Stimulated activated CD4-positive, alpha-beta T cell treated with anti-CD3 and anti-CD28 coated beads, Interleukin-2, amount 100 ng/mL, for 48 hours (primary cell): Measurements from ENCODE around the gene EPC2.
"Not testable (repeated sequence)": the region's sequence is repeated elsewhere in the genome, so short reads cannot be mapped to it uniquely, and the experiment has no call there.

Experiments
- DNase-seq, 2 donors: peaks; one replicate each; pipeline ENCODE4 v3.0.0-alpha.2; 2020

The EPC2 gene

DNA sequence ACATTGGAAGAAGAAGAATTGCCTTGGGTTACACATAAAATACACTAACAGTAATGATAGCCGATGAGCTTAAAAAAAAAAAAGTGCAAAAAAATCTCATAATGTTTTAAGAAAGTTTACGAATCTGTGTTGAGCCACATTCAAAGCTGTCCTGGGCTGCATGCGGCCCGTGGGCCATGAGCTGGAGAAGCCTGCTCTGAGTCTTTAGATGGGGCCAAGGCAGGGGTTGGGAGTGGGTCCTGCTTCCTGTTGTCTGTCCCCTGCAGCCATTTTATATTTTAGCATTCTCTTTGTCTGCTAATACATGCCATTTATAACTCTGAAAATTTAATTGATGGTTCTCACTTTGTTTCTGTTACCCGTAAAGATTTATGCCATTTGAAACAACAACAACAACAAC lies 93.2 kb downstream of the EPC2 start:
- no peak for DNase-seq

DNA sequence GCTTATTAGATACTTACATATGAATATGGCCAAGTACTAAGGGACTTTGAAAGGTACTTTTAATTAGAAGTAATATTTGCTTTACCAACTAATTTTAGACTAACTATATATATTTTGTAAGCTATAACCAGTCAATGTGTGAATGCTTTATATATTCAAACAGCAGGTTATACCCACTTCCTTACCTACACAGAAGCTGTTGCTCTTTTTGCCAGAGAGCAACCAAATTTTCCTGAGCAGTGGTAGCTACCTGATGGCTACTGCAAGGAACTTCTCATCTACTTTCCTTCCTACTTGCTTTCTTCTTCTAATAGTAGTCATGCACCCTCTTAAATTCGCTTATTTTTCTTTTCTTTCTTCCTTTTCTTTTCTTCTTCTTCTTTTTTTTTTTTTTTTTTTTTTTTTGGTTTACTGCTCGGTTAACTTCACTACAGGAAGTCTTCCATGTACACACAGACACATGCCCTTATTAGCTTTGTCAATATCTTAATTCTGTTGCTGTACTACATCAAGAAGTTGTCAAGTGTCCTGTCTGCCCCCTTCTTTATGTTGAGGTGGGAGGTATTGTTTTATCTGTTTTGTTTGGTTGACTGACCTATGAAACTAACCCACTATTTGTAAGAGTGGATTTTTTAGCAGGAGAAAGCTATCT lies 95.0 kb downstream of the EPC2 start:
- DNase-seq: no peak

DNA sequence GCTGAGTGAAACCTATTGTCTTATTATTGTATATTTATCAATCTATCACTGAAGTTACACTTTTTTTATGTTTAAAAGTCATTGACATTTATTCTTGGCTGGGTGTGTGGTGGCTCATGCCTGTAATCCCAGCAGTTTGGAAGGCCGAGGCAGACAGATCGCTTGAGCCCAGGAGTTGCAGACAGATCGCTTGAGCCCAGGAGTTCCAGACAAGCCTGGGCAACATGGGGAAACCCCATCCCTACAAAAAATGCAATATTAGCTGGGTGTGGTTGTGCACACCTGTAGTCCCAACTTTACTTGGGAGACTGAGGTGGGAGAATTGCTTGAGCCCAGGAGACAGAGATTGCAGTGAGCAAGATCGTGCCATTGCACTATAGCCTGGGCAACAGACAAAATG lies 97.8 kb downstream of the EPC2 start:
- DNase-seq: no peak

DNA sequence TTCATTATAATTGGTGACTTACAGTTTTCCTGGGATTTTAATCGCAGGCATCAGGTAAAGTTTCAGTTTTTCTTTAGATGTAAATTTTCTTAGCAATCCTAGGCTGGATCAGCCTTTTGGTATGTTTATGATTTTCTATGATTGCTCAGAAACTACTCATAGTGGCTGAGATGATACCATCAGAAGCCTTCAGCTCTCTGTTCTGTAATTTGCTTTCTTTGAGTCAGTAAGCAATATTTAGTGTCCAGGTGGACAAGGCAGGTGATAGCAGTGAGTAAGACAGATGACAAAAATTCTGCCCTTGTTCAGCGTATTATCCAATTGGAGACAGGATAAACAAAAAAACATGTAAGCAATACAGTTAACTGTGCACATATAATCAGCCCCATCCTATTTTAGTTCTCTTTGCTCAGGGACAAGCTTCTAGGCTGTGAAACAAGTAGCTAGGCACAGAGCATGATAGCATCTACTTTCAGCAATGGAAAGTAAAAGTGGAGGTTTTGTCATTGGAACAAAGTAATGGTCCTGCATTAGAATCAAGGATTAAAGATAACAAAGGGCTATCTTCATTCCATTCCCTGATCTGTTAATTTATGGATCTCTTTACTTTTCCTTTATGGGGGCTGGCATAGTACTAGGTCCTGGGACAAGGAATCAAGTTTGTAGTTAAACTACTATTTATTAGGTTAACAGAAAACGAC lies 100.8 kb downstream of the EPC2 start:
- no peak for DNase-seq

DNA sequence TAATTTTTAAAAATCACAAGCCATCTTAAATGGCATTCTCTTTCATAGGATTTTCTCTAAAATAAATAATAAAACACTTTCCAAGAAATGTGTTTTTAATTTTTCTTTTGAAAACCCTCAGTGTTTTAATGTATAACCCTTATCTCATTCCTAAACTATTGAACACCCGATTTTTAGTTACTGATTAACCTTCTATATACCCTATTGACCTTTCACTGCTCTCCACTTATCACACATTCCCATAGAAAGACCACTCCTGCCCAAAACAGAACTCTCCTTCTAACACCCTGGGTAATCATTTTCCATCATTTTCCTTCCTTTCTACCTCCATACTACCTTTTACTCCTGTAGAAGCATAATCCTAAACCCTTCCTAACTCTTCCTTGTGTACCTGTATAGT lies 102.4 kb downstream of the EPC2 start:
- DNase-seq: no peak

DNA sequence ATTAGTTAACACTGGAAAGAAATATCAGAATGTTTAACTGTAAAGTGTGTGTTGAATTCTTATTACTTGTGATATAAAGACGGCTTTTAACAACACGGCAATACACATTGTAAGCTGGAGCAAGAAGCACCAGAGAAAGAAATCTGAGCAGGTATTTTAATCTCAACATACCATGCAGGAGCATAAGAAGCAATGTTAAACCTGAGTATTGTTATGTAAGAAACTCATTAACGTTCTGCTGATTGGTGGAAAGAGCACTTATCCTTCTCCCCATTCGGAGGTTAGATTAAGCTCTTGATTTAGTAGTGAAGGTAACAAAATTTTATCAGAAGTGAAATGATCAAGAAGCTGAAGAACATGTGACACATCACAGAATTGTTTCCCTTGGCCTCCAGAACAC lies 107.4 kb downstream of the EPC2 start:
- DNase-seq: no peak

DNA sequence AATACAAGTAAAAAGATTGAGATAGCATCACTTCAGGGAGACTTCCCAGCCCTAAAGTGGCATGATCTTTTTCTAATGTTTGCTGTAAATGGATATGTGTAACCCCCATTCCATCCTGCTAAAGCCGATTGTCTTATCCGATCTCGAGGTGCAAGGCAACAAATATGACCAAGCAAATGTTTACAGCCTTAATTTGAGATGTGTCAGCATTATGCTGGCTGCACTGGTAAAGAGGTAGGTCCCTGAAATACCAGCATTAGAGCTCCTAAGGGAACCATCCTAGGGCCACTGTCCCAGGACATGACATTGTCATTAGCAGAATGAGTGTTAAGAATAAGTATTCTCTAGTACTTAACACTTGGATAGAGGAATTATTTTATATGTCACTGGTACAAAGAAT lies 108.4 kb downstream of the EPC2 start:
- DNase-seq: no peak

DNA sequence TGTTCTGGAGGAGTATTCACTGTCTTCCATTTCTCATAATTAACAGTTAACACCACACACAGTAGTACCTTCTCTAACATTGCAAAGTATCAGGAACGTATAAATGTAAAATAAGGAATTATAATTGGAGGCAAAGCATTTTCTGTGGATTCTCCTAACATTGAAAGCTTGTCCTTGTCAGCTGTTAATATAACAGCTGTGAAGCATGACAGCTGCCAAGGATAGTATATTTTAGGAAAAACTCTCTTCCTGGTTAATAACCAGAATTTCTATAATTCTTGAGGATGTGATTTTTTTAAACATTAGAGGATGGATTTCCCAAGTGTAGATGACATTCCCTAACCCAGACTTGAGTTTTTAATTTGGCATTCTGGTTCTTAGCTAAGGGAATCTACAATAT lies 110.3 kb downstream of the EPC2 start:
- no peak for DNase-seq

DNA sequence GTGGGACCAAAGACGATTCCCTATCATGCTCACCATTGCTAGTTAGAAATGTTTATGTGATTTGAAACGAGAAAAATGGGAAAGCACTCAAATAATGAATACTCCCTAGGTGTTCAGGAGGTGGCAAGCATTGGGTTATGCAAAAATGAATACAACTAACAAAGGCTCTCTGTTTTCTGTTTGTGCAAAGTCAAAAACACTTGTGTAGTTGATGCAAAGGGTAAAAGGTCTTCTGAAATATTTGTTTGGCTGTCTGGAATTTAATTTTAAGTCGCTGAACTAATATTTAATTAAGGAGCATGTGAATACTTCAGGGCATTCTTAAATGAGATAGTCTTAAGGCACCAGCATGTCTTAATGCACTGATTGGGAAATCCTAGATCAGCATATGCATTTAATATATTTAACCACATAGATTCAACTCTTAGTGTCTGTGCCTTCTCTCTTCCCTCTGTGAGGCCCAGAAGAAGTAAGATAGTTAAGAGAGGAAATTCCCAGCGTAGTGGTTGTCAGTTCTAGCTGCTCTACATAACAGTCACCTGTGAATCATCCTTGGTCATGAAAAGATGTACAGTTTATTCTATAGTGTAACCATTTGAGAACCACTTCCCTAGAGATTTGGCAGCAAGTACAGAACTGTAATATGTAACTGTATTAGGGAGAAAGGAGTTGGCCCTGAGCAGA lies 111.9 kb downstream of the EPC2 start:
- no peak for DNase-seq

DNA sequence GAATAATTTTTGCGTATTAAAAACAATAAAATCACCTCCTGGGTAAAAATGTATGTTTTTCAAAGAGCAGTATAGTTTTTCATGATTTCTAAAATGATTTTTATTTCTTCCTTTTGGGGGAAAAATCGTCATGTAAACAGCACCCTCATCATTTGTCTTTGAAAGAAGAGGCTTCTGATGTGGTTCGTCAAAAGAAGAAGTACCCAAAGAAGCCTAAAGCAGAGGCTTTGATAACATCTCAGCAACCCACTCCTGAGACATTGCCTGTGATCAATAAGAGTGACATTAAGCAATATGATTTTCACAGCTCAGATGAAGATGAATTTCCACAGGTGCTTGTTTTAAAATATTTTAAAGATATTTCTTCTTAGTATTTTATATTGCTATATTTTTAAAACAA lies 120.3 kb downstream of the EPC2 start:
- DNase-seq: no peak

DNA sequence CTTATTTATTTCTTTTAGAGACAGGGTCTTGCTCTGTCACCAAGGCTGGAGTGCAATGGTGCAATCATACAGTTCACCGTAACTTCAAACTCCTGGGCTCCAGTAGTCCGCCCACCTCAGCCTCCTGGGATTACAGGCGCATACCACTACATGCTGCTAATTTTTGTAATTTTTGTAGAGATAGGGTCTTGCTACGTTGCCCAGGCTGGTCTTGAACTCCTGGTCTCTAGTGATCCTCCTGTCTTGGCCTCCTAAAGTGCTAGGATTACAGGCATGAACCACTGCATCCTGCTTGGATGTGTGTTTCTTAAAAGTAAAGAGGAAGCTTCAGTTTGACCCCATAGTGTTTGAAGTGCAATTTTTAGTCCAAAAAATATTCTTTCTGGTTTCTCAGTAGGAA lies 125.5 kb downstream of the EPC2 start:
- DNase-seq: no peak

DNA sequence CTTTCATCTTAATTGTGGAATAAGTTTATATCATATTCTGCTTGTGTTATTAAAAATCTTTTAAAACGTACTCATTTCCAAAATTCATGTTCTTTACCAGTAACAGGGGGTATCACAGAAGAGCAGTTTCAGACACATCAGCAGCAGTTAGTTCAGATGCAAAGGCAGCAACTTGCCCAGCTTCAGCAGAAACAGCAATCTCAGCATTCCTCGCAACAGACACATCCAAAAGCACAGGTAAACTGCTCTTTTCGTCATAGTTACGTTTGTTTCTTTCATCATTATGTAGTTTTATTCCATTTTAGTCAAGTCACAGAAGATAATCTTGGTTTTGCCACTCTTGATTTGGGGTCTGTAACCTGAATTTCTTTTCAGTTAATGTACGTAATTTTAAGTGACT lies 137.0 kb downstream of the EPC2 start:
- DNase-seq: no peak

DNA sequence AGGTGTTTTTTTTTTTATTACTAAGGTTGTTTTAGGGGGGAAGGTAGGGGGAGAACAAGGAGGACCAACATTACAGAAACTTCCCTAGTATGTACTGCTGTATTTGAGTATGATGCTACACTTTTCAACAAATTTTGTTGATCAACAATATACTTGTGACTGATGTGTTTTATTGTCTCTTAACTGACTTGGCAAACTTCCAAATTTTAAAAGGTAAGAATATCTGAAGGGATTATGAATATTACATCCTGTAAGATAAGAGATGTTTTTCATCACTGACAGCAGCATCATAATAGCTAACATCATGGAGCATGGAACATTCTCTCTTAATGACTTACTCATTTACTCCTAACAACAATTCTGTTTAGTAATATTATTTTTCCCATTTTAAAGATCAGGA lies 144.5 kb downstream of the EPC2 start:
- no peak for DNase-seq

DNA sequence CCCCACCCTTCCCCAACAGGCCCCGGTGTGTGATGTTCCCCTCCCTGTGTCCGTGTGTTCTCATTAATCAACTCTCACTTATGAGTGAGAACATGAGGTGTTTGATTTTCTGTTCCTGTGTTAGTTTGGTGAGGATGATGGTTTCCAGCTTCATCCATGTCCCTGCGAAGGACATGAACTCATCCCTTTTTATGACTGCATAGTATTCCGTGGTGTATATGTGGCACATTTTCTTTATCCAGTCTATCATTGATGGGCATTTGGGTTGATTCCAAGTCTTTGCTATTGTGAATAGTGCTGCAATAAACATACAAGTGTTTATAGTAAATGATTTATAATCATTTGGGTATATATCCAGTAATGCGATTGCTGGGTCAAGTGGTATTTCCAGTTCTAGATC lies 145.6 kb downstream of the EPC2 start:
- DNase-seq: not testable (repeated sequence)

DNA sequence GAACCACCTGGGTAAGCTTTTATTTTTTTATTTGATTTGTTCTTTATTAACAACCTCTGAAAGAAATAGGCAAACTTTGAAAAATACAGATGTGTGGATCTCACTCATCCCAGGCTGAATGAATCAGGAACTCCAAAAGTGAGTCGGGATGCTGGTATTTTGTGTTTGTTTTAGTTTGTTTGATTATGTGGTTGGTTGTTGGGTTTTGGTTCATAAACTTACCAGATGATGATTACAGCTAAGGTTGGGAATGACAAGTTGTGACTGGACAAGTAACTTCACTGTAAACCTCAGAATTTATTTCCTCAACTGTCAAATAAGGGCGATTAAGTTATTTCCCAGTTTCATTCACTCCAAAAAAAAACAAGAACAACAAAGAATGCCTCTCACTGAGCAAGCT lies 150.0 kb downstream of the EPC2 start:
- DNase-seq: no peak

DNA sequence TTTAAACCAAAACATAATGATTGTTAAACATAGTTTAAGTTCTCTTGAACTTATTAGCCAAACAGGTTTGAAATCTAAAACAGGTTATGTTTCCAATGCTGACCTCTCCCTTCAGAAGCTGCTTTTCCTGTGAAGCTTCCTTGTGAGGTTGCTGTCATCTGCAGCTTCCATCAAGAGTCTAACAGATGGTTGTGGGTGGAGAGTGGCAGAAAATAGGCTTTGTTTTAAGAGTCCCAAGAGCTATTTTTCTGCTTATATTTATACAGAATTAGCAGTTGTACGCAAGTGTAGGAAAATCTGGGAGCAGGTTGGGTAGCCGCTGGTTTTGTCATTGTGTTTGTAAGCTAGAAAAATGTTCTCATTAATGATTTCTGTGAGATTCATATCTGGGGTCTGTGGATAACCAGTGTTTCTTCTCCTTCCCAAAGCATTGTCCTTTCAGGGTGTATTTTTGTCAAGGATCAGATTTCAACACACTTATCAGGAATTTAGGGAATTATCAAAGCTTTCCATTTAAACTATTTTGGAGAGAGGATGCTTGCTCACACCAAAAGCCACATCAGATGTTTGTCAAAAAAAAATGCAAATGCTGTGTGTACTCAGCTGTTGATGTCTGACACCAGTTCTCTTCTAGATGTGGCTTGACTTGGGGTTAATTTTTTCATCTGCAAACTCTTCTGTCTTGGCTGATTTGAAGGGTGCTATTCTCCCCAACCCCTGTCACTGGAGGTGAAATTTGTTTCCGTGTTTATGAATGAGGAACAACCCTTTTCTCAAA lies 152.4 kb downstream of the EPC2 start:
- DNase-seq: no peak

DNA sequence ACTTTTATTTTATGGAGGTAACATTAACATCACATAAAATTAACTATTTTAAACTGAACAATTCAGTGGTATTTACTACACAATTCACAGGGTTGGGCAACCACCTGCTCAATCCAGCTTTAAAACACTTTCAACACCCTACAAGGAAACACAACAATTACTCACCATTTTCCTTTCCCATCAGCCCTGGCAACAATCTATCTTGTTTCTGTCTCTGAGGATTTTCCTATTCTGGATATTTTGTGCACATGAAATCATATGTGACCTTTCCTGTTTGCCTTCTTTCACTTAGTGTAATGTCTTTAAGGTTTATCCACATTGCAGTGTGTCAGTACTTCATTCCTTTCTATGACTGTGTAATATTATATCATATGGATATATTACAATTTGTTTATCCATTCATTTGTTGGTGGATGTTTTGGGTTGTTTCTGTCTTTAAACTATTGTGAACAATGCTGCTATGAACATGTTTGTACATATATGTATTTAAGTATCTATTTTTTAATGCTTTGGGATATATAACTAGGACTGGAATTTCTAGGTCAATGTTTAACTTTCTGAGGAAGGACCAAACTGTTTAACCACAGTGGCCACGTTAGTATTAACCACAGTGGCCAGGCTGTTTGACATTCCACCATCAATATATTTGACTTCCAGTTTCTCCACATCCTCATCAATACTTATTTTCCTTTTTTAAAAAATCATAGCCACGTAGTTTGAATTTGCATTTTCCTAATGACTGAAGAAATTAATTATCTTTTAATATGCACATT lies 158.1 kb downstream of the EPC2 start:
- no peak for DNase-seq

DNA sequence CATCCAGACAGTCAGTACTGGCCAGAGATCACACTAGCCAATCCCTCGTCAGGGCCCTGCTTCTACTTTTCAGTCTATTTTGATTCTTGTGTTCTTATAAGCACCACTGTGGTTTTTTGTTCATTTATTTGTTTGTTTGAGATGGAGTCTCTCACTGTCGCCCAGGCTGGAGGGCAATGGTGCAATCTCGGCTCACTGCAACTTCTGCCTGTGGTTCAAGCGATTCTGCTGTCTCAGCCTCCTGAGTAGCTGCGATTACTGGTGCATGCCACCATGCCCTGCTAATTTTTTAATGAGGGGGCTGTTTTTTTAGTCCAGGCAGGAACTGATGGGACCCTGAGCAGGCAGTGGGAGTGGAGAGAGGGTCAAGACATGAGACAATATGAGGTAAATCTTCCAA lies 165.5 kb downstream of the EPC2 start:
- DNase-seq: no peak

DNA sequence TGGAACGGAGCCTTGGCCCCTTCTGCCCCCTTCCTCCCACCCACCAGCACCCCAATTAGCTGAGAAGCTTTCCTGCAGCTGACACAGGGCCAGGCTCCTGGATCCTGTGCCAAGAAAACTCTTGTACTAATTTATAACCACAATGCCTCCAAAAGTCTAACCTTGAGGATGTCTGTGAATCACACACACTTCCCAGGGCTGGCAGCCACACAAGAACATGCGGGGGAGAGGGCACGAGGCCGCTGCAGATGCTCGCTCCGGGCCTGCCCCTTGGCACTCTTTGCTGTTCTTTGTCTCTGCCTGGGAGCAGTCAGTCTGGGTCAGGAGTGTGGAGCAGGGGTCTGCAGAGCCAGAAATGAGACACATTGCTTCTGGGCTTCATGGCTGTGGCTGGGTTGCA lies 167.8 kb downstream of the EPC2 start:
- no peak for DNase-seq

DNA sequence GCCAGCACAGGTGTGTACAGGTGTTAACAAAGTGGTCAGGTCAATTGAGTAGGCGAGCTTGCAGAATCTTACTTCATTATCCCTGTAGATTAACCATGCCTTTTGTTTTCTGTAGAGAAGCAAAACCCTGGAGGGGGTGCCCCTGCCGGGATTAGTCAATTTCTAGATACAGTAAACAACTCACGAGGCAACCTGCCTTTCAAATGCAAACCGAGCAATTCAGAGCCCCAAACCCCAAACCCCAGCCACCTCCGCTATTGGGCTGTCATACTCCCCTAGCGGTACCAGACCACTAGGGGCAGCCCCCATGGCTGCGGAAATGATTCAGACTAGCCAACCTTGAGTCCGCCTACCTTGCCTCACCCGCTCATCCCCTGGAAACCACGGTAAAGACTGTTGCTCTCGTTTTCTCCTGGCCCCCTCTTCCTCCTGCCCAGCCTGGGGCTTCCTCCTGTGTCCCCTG lies 169.1 kb downstream of the EPC2 start:
- peak; percentile 53 to 59 for DNase-seq

DNA sequence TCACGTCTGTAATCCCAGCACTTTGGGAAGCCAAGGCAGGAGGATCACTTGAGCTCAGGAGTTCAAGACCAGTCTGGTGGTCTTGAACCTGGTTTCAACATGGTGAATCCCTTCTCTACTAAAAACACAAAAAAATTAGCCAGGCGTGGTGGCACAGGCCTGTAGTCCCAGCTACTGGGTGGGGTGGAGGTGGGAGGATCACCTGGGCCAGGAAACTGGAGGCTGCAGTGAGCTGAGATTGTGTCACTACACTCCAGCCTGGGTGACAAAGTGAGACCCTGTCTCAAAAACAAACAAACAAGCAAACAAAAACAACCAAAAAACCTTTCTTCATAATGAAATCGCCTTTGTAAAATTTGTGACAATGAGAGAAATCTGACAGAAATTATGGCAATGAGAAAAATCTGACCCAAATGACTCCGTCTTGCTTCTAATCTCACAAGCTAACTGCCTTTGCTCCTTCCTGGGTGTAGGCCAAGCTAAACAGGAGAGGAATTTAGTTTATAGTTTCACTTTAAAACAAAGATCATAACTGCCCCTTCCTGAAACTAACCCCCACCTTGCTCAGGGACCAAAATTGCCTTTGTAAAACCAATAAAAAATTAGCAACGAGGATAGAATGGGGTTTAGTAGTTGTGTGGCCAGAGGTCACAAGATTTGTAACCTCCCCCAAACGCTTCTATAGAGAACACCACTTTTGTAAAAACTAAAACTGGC lies 169.8 kb downstream of the EPC2 start:
- DNase-seq: no peak

DNA sequence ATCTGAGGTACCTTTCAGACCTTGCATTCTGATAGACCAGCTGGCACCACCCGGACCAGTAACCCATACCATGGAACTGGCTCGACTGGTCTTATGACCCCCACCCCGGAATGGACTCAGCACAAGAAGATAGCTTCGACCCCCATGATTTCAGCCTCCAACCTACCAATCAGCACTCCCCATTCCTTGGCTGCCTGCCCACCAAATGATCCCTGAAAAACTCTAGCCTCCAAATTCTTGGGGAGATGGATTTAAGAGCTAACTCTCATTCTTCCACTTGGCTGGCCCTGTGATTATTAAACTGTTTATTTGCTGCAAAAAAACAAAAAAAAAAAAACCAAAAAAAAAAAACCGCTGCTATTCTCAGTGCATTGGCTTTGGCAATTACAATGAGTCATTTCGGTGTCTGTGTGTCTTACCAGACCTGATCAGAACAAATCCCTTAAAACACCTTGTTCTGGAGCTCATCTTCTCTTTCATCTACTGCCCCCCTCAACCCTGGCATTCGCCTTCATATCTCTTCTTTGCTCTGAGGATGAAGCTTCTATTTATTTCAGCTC lies 170.4 kb downstream of the EPC2 start:
- no peak for DNase-seq
